PFSK-1 (cell line): ENCODE measurements around the gene TNPO1.

Source experiments
- POLR2AphosphoS5 ChIP-seq: IDR thresholded peaks from 2 replicates; pipeline ENCODE4 v1.6.1; 2012; ENCODE audit warnings: low read depth, mild to moderate bottlenecking, control low read depth, low read length, moderate library complexity
- SIN3A ChIP-seq: IDR thresholded peaks from 2 replicates; pipeline ENCODE4 v1.6.1; 2012; ENCODE audit warnings: mild to moderate bottlenecking, low read length, moderate library complexity, borderline replicate concordance; ENCODE audit not compliant: insufficient read depth

DNA sequence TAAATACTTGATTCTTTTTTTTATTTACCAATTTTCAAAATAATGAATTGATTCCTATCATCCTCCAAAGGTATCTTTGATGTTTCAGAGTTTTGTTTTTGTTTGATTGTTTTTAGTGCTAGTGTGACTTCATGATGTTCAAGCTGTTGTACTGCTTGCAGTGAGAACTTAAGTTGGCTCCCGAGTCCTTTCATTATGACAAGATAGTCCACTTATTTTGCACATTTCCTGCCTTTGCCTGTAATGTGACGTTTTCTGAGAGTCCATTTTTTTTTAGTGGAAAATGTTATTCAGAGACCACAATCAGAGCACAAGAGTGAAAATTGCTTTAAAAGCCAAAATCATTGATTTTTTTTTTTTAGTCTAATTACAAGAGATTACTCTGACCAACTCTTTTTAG lies 79.3 kb downstream of the TNPO1 start:
- TF ChIP-seq SIN3A: no peak
- no peak for TF ChIP-seq POLR2AphosphoS5
